SJSA1 (cell line): ENCODE measurements around the gene COL27A1. TPM values are rescaled to one million over a fixed set of nuclear protein-coding genes. Genes with fewer than 3 reads are reported as not detected.

Source experiments
- DNase-seq, 2 experiments: peaks; one replicate each; pipeline ENCODE4 v3.0.0-alpha.2; 2015 to 2020; ENCODE audit warnings: low spot score in 2 of 2, low read depth in 1 of 2
- H3K27ac ChIP-seq: fragments of 250-450 bp; sonication (Bioruptor Pico); 2 replicates; pipeline ENCODE4 v1.5.1; 2020; ENCODE audit warnings: mild to moderate bottlenecking, moderate library complexity
- H3K27me3 ChIP-seq: fragments of 250-450 bp; sonication (Bioruptor Pico); replicated peaks from 2 replicates; pipeline ENCODE4 v1.5.1; 2020; ENCODE audit warnings: mild to moderate bottlenecking, moderate library complexity
- H3K36me3 ChIP-seq: fragments of 250-450 bp; sonication (Bioruptor Pico); 2 replicates; pipeline ENCODE4 v1.5.1; 2020; ENCODE audit warnings: mild to moderate bottlenecking
- H3K4me1 ChIP-seq: fragments of 250-450 bp; sonication (Bioruptor Pico); replicated peaks from 2 replicates; pipeline ENCODE4 v1.6.1; 2021; ENCODE audit warnings: mild to moderate bottlenecking
- H3K4me3 ChIP-seq: fragments of 250-450 bp; sonication (Bioruptor Pico); 2 replicates; pipeline ENCODE4 v1.5.1; 2020; ENCODE audit warnings: mild to moderate bottlenecking
- H3K9me3 ChIP-seq: fragments of 250-450 bp; sonication (Bioruptor Pico); replicated peaks from 2 replicates; pipeline ENCODE4 v1.5.1; 2020; ENCODE audit warnings: mild to moderate bottlenecking
- total RNA-seq: library from RNA; depleted of rRNA; stranded (reverse); fragments of >200 nt; shearing (Covaris generic); gene quantifications from 2 replicates; pipeline ENCODE4 v1.2.3, GENCODE V29; 2014

Gene COL27A1
- total RNA-seq, 1 experiment from 2014 or later, result 4.7 TPM

DNA sequence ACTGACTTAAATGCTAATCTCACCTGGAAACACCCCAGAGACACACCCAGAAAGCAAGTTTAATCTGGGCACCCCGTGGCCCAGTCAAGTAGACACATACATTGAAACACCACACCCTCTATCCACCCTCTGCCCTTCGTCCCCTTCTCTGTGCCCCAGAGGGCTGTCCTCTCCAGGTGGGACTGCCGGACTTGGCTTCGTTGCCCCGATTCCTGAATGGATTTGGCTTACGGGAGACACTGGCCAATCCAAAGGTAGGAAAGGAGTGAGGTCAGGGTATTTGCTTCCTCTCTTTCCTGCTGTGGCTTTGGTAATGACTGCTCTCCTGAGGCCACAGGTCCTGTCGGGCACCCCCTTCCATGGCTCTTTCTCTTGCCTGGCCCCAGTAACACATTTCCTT, 25.2 kb upstream of the COL27A1 start:
- Histone ChIP-seq H3K27ac (no peak overlapping the region), H3K4me1 (no peaks in the 10 kb centered on the region), H3K9me3 (no peaks in the 10 kb centered on the region), H3K36me3 (no peaks in the 10 kb centered on the region), H3K4me3 (no peak overlapping the region), H3K27me3 (no peaks in the 10 kb centered on the region)
- DNase-seq, result no peak

DNA sequence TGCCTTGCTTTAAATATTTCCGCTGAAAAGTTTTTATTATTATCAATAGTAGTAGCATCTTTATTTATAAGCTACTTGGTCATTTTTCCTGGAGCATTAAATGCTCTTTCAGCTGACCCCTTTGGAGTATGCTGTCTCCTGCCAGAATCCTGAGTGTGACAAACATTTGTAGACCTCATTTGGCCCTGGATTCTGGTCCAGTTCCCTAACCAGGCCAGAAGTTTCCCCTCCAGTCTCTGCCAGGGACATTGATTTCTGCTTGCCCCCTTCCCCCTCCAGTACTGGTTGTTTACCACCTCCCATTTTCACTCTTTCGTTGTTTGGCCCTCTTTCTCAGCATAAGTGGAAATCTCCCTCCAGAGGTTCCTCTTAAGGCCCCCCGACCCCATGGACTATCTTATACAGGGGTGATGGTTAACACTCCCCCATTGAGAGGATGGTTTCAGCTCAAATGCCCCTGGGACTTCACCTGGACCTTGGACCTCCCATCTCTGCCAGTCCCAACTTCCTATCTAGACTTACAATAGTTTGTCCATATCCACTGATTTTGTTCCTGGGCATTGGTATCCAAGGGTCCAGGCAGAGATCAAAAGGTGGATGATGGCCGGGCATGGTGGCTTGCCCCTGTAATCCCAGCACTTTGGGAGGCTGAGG, 24.6 kb upstream of the COL27A1 start:
- DNase-seq, result no peak
- Histone ChIP-seq H3K9me3 (no peaks in the 10 kb centered on the region), H3K4me1 (no peaks in the 10 kb centered on the region), H3K27me3 (no peaks in the 10 kb centered on the region), H3K27ac (no peak overlapping the region), H3K36me3 (no peaks in the 10 kb centered on the region), H3K4me3 (no peak overlapping the region)

GRCh38 chr9:114131808-114132549, 23.4 kb upstream of the COL27A1 start:
- Histone ChIP-seq H3K27ac (no peak overlapping the region), H3K4me1 (no peaks in the 10 kb centered on the region), H3K36me3 (no peaks in the 10 kb centered on the region), H3K27me3 (no peaks in the 10 kb centered on the region), H3K4me3 (no peak overlapping the region), H3K9me3 (no peaks in the 10 kb centered on the region)
- DNase-seq, result no peak

GRCh38 chr9:114132550-114132918, 22.8 kb upstream of the COL27A1 start:
- Histone ChIP-seq H3K4me1 (no peaks in the 10 kb centered on the region), H3K4me3 (no peak overlapping the region), H3K27me3 (no peaks in the 10 kb centered on the region), H3K9me3 (no peaks in the 10 kb centered on the region), H3K27ac (no peak overlapping the region), H3K36me3 (no peaks in the 10 kb centered on the region)
- DNase-seq, result no peak

- H3K4me1 ChIP-seq, result no peaks in the 10 kb centered on the region
- no peaks in the 10 kb centered on the region for H3K9me3 ChIP-seq
- no peaks in the 10 kb centered on the region for H3K27me3 ChIP-seq
- H3K36me3 ChIP-seq, result no peaks in the 10 kb centered on the region
- no peak overlapping the region for H3K4me3 ChIP-seq
- no peak overlapping the region for H3K27ac ChIP-seq
- no peak for DNase-seq
Measured at GRCh38 chr9:114134827-114135396, 20.4 kb upstream of the COL27A1 start.

GRCh38 chr9:114137831-114138230, 17.5 kb upstream of the COL27A1 start:
- H3K36me3 ChIP-seq, result no peaks in the 10 kb centered on the region
- H3K27me3 ChIP-seq, result no peaks in the 10 kb centered on the region
- no peak for DNase-seq
- no peaks in the 10 kb centered on the region for H3K4me1 ChIP-seq
- H3K27ac ChIP-seq, result no peak overlapping the region
- H3K4me3 ChIP-seq, result no peak overlapping the region
- no peaks in the 10 kb centered on the region for H3K9me3 ChIP-seq

- H3K9me3 ChIP-seq, result no peaks in the 10 kb centered on the region
- H3K4me1 ChIP-seq, result no peaks in the 10 kb centered on the region
- H3K4me3 ChIP-seq, result no peak overlapping the region
- H3K27ac ChIP-seq, result no peak overlapping the region
- H3K36me3 ChIP-seq, result no peaks in the 10 kb centered on the region
- H3K27me3 ChIP-seq, result no peaks in the 10 kb centered on the region
- DNase-seq, result no peak
Measured at GRCh38 chr9:114138552-114138971, 16.8 kb upstream of the COL27A1 start.

DNA sequence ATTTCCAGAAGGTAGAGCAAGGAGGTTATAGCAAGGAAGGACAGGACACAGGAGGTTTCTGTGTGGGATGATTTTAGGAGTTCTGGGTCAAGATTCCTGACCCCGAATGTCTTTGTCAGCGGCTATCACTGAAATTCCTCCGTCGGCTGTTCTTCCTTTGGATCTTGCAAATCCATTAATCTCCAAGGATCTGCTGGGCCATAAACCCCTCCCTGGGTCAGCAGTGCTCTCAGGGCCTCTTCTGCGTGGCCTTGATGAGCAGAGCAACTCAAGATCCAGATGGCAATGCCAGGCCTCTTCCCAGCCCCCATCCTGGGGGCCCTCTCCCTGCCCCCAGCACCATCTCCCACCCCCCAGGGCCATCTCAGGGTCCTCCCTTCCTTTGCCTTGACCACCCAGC, 16.3 kb upstream of the COL27A1 start:
- Histone ChIP-seq H3K36me3 (no peaks in the 10 kb centered on the region), H3K27ac (no peak overlapping the region), H3K4me3 (no peak overlapping the region), H3K9me3 (no peaks in the 10 kb centered on the region), H3K4me1 (no peaks in the 10 kb centered on the region), H3K27me3 (no peaks in the 10 kb centered on the region)
- DNase-seq, result no peak

DNA sequence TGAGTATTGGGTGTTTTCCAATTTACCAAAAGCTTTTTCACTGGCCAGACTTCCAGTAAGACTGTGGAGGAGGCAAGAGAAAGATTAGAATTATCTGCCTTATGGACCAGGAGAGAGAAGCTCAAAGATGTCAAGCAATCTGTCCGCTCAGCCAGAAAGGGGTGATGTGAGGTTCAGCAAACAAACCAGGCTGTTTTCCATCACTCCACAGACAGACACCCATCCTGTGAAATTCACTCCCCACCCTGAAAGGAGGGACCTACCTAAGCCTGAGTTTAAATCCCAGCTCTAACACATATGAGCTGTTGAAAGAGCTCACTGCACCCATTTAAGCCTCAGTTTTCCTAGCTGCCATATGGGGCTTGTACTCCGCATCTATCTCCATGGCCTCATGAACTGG, 14.9 kb upstream of the COL27A1 start:
- peaks cover 5% of the 10 kb centered on the region; the same call in 1 of the 2 replicates for H3K27me3 ChIP-seq
- no peak overlapping the region for H3K27ac ChIP-seq
- H3K9me3 ChIP-seq, result no peaks in the 10 kb centered on the region

DNA sequence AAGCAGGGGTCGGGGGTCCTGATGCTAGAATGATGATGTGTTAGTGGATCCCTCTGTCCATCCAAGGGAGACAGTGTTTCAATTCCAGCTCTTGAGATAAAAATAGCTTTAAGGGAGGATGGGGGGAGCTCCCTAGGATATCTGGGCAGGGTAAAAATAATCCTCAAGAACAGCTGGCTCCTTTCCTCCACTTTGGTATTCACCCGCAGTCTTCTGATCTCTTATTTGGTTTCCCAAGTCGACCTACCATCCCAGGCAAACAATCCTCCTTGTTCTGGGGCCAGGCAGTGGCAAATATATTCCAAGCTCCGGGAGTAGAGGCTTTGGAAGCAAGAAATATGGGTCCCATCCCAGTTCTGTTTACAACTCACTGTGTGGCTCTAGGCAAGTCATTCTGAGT, 14.5 kb upstream of the COL27A1 start:
- Histone ChIP-seq H3K27me3 (peaks cover 5% of the 10 kb centered on the region; the same call in 1 of the 2 replicates), H3K4me3 (no peak overlapping the region), H3K9me3 (no peaks in the 10 kb centered on the region), H3K36me3 (no peaks in the 10 kb centered on the region), H3K27ac (no peak overlapping the region), H3K4me1 (no peaks in the 10 kb centered on the region)
- no peak for DNase-seq

More for the DNA sequence above, 14.9 kb upstream of the COL27A1 start:
- Histone ChIP-seq H3K36me3 (no peaks in the 10 kb centered on the region), H3K4me1 (no peaks in the 10 kb centered on the region), H3K4me3 (no peak overlapping the region)
- DNase-seq, result no peak

GRCh38 chr9:114141553-114142402, 13.6 kb upstream of the COL27A1 start:
- Histone ChIP-seq H3K27ac (no peak overlapping the region), H3K4me3 (no peak overlapping the region), H3K4me1 (no peaks in the 10 kb centered on the region), H3K36me3 (no peaks in the 10 kb centered on the region), H3K27me3 (peaks cover 5% of the 10 kb centered on the region; the same call in 1 of the 2 replicates), H3K9me3 (no peaks in the 10 kb centered on the region)
- no peak for DNase-seq

DNA sequence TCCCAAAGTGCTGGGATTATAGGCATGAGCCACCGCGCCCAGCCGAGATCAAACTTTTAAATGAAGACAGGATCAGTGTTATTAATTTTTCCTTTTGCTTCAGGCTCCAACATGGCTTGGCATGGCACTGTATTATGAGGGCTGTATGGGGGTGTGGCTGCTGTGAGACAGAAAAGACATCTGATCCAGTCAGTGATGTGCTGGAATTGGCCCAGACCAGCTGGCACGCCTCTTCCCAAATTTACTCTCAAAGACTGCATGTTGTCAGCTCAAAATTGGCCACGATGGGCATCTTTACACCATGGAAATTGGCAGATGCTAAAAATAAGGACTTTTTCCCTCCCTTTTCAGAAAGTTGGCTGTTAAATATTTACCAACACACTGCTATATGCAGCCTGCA, 12.1 kb upstream of the COL27A1 start:
- no peaks in the 10 kb centered on the region for H3K4me1 ChIP-seq
- H3K27me3 ChIP-seq, result peaks cover 5% of the 10 kb centered on the region; the same call in 1 of the 2 replicates
- H3K27ac ChIP-seq, result no peak overlapping the region
- H3K36me3 ChIP-seq, result no peaks in the 10 kb centered on the region
- no peaks in the 10 kb centered on the region for H3K9me3 ChIP-seq
- H3K4me3 ChIP-seq, result no peak overlapping the region
- no peak for DNase-seq

- Histone ChIP-seq H3K27ac (no peak overlapping the region), H3K4me1 (no peaks in the 10 kb centered on the region), H3K36me3 (no peaks in the 10 kb centered on the region), H3K4me3 (no peak overlapping the region), H3K9me3 (no peaks in the 10 kb centered on the region), H3K27me3 (peaks cover 5% of the 10 kb centered on the region; the same call in 1 of the 2 replicates)
- DNase-seq, result no peak
Measured at GRCh38 chr9:114146735-114147134, 8.6 kb upstream of the COL27A1 start.
